ENCODE measurements around the gene CIAO2A.

DNA sequence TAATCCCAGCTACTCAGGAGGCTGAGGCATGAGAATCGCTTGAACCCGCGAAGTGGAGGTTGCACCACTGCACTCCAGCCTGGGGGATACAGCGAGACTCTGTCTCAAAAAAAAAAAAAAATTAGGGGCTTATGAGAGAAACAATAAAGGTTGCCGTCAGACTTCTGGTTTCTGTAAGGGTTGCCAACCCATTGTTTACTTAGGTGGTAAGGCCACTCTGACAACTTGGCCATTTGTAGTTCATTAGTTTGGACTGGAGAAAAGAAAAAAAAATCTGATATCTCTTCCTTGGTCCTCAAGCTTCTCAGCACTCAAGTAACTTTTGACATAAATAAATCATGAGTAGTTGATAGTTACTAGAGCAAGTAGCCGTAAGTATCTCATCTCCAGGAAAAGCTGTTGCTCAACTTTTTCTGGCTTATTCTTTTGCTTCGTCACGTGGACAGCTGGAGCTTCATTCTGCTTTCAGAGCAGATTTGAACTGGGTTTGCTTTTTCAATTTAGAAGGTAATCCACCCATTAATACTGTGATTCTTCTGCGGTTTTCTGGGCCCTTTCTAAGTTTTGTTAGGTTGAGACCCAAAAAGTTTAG lies 11.6 kb upstream of the CIAO2A start:
- TF ChIP-seq, protein P1, sequence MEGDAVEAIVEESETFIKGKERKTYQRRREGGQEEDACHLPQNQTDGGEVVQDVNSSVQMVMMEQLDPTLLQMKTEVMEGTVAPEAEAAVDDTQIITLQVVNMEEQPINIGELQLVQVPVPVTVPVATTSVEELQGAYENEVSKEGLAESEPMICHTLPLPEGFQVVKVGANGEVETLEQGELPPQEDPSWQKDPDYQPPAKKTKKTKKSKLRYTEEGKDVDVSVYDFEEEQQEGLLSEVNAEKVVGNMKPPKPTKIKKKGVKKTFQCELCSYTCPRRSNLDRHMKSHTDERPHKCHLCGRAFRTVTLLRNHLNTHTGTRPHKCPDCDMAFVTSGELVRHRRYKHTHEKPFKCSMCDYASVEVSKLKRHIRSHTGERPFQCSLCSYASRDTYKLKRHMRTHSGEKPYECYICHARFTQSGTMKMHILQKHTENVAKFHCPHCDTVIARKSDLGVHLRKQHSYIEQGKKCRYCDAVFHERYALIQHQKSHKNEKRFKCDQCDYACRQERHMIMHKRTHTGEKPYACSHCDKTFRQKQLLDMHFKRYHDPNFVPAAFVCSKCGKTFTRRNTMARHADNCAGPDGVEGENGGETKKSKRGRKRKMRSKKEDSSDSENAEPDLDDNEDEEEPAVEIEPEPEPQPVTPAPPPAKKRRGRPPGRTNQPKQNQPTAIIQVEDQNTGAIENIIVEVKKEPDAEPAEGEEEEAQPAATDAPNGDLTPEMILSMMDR (IDR thresholded peaks at IDR 0.05; ENCODE audit: low read depth, low read length, missing input control): no peak
- TF ChIP-seq RXRA (IDR thresholded peaks at IDR 0.05): peak in 1 of 2 donors; percentile 61
- TF ChIP-seq, protein P2, sequence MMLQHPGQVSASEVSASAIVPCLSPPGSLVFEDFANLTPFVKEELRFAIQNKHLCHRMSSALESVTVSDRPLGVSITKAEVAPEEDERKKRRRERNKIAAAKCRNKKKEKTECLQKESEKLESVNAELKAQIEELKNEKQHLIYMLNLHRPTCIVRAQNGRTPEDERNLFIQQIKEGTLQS (IDR thresholded peaks at IDR 0.05): no peak
- TF ChIP-seq TAF1 (conservative IDR thresholded peaks at IDR 0.05): no peak
- TF ChIP-seq RAD21 (IDR thresholded peaks at IDR 0.05): peak in 1 of 2 donors; percentile 4

Data from liver (tissue), 3 donors.